ENCODE results near the gene SPHKAP.

Gene SPHKAP

GRCh38 chr2:228067309-228067708 is 114.2 kb downstream of the SPHKAP start:
- H3K4me1 ChIP-seq (ENCODE audit: control insufficient read depth, insufficient read depth, low read length), result no peaks in the 10 kb centered on the region
- no peak for TF ChIP-seq ZNF140 (tag by site-specific recombination; IDR thresholded peaks at IDR 0.05)
- H3K36me3 ChIP-seq (ENCODE audit: control insufficient read depth in 2 of 2, insufficient read depth in 1 of 2, low read length in 2 of 2), result no peaks in the 10 kb centered on the region
- no peak overlapping the region for H3K4me3 ChIP-seq (ENCODE audit: low read depth, low read length)
- ChIA-PET POLR2A (no interaction called here), CTCF (no interaction called here)
- no peaks in the 10 kb centered on the region for H3K9me3 ChIP-seq (ENCODE audit: control insufficient read depth, insufficient read depth, low read depth, low read length)
- H3K27ac ChIP-seq (ENCODE audit: extremely low read depth, low read depth, low read length), result no peak overlapping the region

- Histone ChIP-seq H3K4me3 (ENCODE audit: low read depth, low read length) (no peak overlapping the region), H3K36me3 (ENCODE audit: control insufficient read depth in 2 of 2, insufficient read depth in 1 of 2, low read length in 2 of 2) (no peaks in the 10 kb centered on the region), H3K4me1 (ENCODE audit: control insufficient read depth, insufficient read depth, low read length) (no peaks in the 10 kb centered on the region), H3K27ac (ENCODE audit: extremely low read depth, low read depth, low read length) (no peak overlapping the region), H3K9me3 (ENCODE audit: control insufficient read depth, insufficient read depth, low read depth, low read length) (no peaks in the 10 kb centered on the region)
- TF ChIP-seq PRDM4 (tag by site-specific recombination; IDR thresholded peaks at IDR 0.05) (no peak), HOXD13 (CRISPR knock-in tag; IDR thresholded peaks at IDR 0.05; ENCODE audit: borderline replicate concordance) (no peak), ZSCAN16 (tag by site-specific recombination; IDR thresholded peaks at IDR 0.05) (no peak), ZNF155 (tag by site-specific recombination; IDR thresholded peaks at IDR 0.05) (no peak), ZBTB7A (tag by site-specific recombination; IDR thresholded peaks at IDR 0.05; ENCODE audit: low read depth) (no peak), ZNF16 (tag by site-specific recombination; IDR thresholded peaks at IDR 0.05; ENCODE audit: low read depth) (no peak), ZNF639 (tag by site-specific recombination; IDR thresholded peaks at IDR 0.05) (no peak), ZNF133 (tag by site-specific recombination; IDR thresholded peaks at IDR 0.05) (no peak), ZNF26 (tag by site-specific recombination; IDR thresholded peaks at IDR 0.05) (no peak), ZNF366 (tag by site-specific recombination; conservative IDR thresholded peaks at IDR 0.05) (no peak), ZNF596 (tag by site-specific recombination; IDR thresholded peaks at IDR 0.05) (no peak), ZNF350 (tag by site-specific recombination; IDR thresholded peaks at IDR 0.05) (no peak)
- ChIA-PET CTCF (interaction anchor here (0.6 kb wide), 1 partner anchor 1526 kb away, joined by 3 read pairs; no protein-coding TSS in a partner anchor), POLR2A (no interaction called here)
These were observed 115.2 kb downstream of the SPHKAP start for GRCh38 chr2:228066126-228066798.

GRCh38 chr2:228065686-228066085 is 115.8 kb downstream of the SPHKAP start:
- Histone ChIP-seq H3K27ac (ENCODE audit: extremely low read depth, low read depth, low read length) (no peak overlapping the region), H3K4me1 (ENCODE audit: control insufficient read depth, insufficient read depth, low read length) (no peaks in the 10 kb centered on the region), H3K4me3 (ENCODE audit: low read depth, low read length) (no peak overlapping the region), H3K36me3 (ENCODE audit: control insufficient read depth in 2 of 2, insufficient read depth in 1 of 2, low read length in 2 of 2) (no peaks in the 10 kb centered on the region), H3K9me3 (ENCODE audit: control insufficient read depth, insufficient read depth, low read depth, low read length) (no peaks in the 10 kb centered on the region)
- ChIA-PET POLR2A (no interaction called here), CTCF (interaction anchor here (0.6 kb wide), 1 partner anchor 1526 kb away, joined by 3 read pairs; no protein-coding TSS in a partner anchor)
- no peak for TF ChIP-seq ZNF155 (tag by site-specific recombination; IDR thresholded peaks at IDR 0.05)
- no peak for TF ChIP-seq PRDM2 (tag by site-specific recombination; IDR thresholded peaks at IDR 0.05; ENCODE audit: borderline replicate concordance)
- no peak for TF ChIP-seq INSM2 (tag by site-specific recombination; IDR thresholded peaks at IDR 0.05)

Measured in HEK293 (cell line).